ENCODE measurements around the gene CD82. TPM values are rescaled to one million over a fixed set of nuclear protein-coding genes. Genes with fewer than 3 reads are reported as not detected.
A peak's percentile ranks its signal among the peaks of the same experiment; 100 is the strongest.

Gene CD82
- total RNA-seq, 1 donor from 2014 or later = 144 TPM

- H3K9me3 ChIP-seq = no peaks in the 10 kb centered on the region
- no peaks in the 10 kb centered on the region for H3K27me3 ChIP-seq
- TF ChIP-seq CTCF (IDR thresholded peaks at IDR 0.05) = no peak
- H3K27ac ChIP-seq = no peak overlapping the region
- no peak overlapping the region for H3K4me3 ChIP-seq
- H3K36me3 ChIP-seq = no peaks in the 10 kb centered on the region
- DNase-seq (no peak), ATAC-seq (peak; percentile 40)
- intact Hi-C loops (cut with DNase I) = no loop called here
- H3K4me1 ChIP-seq = no peaks in the 10 kb centered on the region
These were observed 86.2 kb downstream of the CD82 start for GRCh38 chr11:44651535-44652155.

GRCh38 chr11:44652901-44653644 lies 87.6 kb downstream of the CD82 start:
- H3K27ac ChIP-seq = no peak overlapping the region
- no peaks in the 10 kb centered on the region for H3K27me3 ChIP-seq
- H3K9me3 ChIP-seq = no peaks in the 10 kb centered on the region
- no peak overlapping the region for H3K4me3 ChIP-seq
- ATAC-seq = no peak
- no peak for TF ChIP-seq CTCF (IDR thresholded peaks at IDR 0.05)
- DNase-seq = no peak
- H3K4me1 ChIP-seq = no peaks in the 10 kb centered on the region
- intact Hi-C loops (cut with DNase I) = no loop called here
- H3K36me3 ChIP-seq = no peaks in the 10 kb centered on the region

- H3K27me3 ChIP-seq = no peaks in the 10 kb centered on the region
- H3K9me3 ChIP-seq = no peaks in the 10 kb centered on the region
- intact Hi-C loops (cut with DNase I) = no loop called here
- DNase-seq = no peak
- no peak for TF ChIP-seq CTCF (IDR thresholded peaks at IDR 0.05)
- H3K4me3 ChIP-seq = no peak overlapping the region
- H3K36me3 ChIP-seq = no peaks in the 10 kb centered on the region
- no peak overlapping the region for H3K27ac ChIP-seq
- no peak for ATAC-seq
- no peaks in the 10 kb centered on the region for H3K4me1 ChIP-seq
These were observed 88.6 kb downstream of the CD82 start for GRCh38 chr11:44654057-44654456.

GRCh38 chr11:44654596-44654995 lies 89.1 kb downstream of the CD82 start:
- Histone ChIP-seq H3K4me3 (no peak overlapping the region), H3K4me1 (no peaks in the 10 kb centered on the region), H3K9me3 (no peaks in the 10 kb centered on the region), H3K27ac (no peak overlapping the region), H3K36me3 (no peaks in the 10 kb centered on the region), H3K27me3 (no peaks in the 10 kb centered on the region)
- TF ChIP-seq CTCF (IDR thresholded peaks at IDR 0.05) = no peak
- ATAC-seq (no peak), DNase-seq (no peak)
- intact Hi-C loops (cut with DNase I) = no loop called here

- Histone ChIP-seq H3K27ac (no peak overlapping the region), H3K4me1 (no peaks in the 10 kb centered on the region), H3K4me3 (no peak overlapping the region), H3K27me3 (no peaks in the 10 kb centered on the region), H3K9me3 (no peaks in the 10 kb centered on the region), H3K36me3 (no peaks in the 10 kb centered on the region)
- intact Hi-C loops (cut with DNase I) = no loop called here
- ATAC-seq = no peak
- TF ChIP-seq CTCF (IDR thresholded peaks at IDR 0.05) = no peak
- no peak for DNase-seq
These were observed 92.5 kb downstream of the CD82 start for GRCh38 chr11:44657836-44658505.

All from upper lobe of right lung (tissue), 1 donor.